Measurements from ENCODE around the gene TMEM273. TPM values are rescaled to one million over a fixed set of nuclear protein-coding genes. Genes with fewer than 3 reads are reported as not detected.

Gene TMEM273
- total and polyA plus RNA-seq, 8 donors: 0.89 to 72.9 (median 5.9) TPM

DNA sequence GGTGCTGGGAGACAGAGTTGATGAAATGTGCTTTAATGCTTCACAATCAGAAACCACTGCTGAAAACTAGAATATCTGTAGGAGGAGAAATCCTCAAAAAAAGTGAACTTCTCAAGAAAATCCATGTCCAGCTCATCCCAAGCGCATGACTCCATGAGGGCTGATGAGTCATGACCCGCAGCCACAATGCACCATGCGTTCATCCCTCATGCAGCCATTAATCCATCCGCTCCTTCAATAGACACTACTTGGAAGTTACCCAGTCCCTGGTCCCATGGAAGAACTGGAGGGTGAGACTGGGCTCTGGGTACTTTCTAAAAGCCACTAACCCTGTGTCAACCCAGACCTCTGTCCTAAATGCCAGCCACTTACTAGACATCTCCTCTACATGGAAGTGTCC lies 24.4 kb downstream of the TMEM273 start:
- Histone ChIP-seq H3K4me1 (no peaks in the 10 kb centered on the region), H3K9me3 (no peaks in the 10 kb centered on the region), H3K4me3 (no peak overlapping the region), H3K27me3 (peaks cover 0 to 4% (median 0%) of the 10 kb centered on the region in 3 donors), H3K27ac (no peak overlapping the region), H3K36me3 (peaks cover 0 to 14% (median 2%) of the 10 kb centered on the region in 4 donors)
- TF ChIP-seq POLR2AphosphoS5 (IDR thresholded peaks at IDR 0.05) (no peak), EP300 (IDR thresholded peaks at IDR 0.05) (no peak), POLR2A (IDR thresholded peaks at IDR 0.05) (no peak)
- TF ChIP-seq, protein P1, sequence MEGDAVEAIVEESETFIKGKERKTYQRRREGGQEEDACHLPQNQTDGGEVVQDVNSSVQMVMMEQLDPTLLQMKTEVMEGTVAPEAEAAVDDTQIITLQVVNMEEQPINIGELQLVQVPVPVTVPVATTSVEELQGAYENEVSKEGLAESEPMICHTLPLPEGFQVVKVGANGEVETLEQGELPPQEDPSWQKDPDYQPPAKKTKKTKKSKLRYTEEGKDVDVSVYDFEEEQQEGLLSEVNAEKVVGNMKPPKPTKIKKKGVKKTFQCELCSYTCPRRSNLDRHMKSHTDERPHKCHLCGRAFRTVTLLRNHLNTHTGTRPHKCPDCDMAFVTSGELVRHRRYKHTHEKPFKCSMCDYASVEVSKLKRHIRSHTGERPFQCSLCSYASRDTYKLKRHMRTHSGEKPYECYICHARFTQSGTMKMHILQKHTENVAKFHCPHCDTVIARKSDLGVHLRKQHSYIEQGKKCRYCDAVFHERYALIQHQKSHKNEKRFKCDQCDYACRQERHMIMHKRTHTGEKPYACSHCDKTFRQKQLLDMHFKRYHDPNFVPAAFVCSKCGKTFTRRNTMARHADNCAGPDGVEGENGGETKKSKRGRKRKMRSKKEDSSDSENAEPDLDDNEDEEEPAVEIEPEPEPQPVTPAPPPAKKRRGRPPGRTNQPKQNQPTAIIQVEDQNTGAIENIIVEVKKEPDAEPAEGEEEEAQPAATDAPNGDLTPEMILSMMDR (IDR thresholded peaks at IDR 0.05): no peak
- 87 to 92% (median 88%) methylated on average over 4 of the region's 4 CpGs for WGBS, 5 donors
- DNase-seq: no peak
- intact Hi-C loops (cut with DNase I; ENCODE audit: low total_unique reads): loop anchor here (10.0 kb wide), 1 partner anchor 179 kb away; no protein-coding TSS in a partner anchor

DNA sequence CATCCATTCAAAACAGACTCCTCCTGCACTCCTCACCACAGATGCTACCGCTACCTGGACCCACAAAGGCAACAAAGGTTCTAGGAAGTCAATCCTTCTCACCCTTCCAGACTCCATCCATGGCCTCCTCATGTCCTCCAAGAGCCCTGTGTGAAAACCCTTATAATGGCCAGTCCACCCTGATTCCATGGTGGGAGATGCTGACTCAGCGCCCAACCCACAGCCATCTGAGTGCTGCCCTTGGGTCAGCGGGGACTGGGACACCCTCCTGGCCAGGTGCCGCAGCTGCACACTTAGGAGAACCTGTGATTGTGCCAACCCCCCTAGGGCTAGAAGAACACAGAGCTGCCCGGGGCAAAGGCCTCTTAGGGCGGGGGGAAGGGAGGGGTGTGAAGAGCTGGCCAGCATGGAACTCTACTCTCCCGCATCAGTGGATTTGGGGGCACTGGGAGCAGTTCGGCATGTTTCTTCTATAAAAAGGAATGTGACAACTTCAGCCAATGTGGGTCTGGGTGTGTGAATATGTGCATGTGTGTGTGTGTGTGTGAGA lies 25.4 kb downstream of the TMEM273 start:
- no peaks in the 10 kb centered on the region for H3K4me1 ChIP-seq
- DNase-seq: no peak
- no peak overlapping the region for H3K27ac ChIP-seq
- TF ChIP-seq EP300 (IDR thresholded peaks at IDR 0.05) (no peak), POLR2A (IDR thresholded peaks at IDR 0.05) (no peak), POLR2AphosphoS5 (IDR thresholded peaks at IDR 0.05) (no peak)
- TF ChIP-seq, protein P1 (IDR thresholded peaks at IDR 0.05): no peak
- WGBS, 5 donors: 74 to 84% (median 80%) methylated on average over 5 to 8 of the region's 8 CpGs
- no peaks in the 10 kb centered on the region for H3K9me3 ChIP-seq
- H3K4me3 ChIP-seq: no peak overlapping the region
- H3K36me3 ChIP-seq: peaks cover 0 to 14% (median 2%) of the 10 kb centered on the region in 4 donors
- intact Hi-C loops (cut with DNase I; ENCODE audit: low total_unique reads): loop anchor here (10.0 kb wide), 1 partner anchor 178 kb away; no protein-coding TSS in a partner anchor
- H3K27me3 ChIP-seq: peaks cover 0 to 4% (median 0%) of the 10 kb centered on the region in 3 donors

DNA sequence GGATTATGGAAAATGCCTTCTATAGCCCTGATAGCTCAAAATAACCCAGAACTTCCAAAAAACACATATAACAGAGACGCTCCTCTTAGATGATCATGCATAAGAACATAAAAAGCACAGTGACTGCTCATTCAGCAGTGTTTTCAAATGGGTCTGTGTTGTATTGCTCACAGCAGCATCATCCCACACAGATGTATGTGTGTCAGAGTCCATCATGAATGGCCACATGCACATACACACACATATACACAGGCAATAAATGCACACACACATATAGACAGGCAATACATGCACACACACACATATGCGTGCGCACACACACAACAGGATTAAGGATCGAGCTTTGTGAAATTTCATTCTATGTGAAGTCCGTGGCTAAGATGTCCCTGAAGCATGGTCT lies 26.1 kb downstream of the TMEM273 start:
- WGBS, 5 donors: 70 to 81% (median 73%) methylated on average over 5 of the region's 5 CpGs
- no peak for DNase-seq
- TF ChIP-seq POLR2A (IDR thresholded peaks at IDR 0.05) (no peak), POLR2AphosphoS5 (IDR thresholded peaks at IDR 0.05) (no peak), EP300 (IDR thresholded peaks at IDR 0.05) (no peak)
- TF ChIP-seq, protein P1 (IDR thresholded peaks at IDR 0.05): no peak
- no peaks in the 10 kb centered on the region for H3K4me1 ChIP-seq
- intact Hi-C loops (cut with DNase I; ENCODE audit: low total_unique reads): loop anchor here (10.0 kb wide), 1 partner anchor 177 kb away; no protein-coding TSS in a partner anchor
- peaks cover 0 to 7% (median 2%) of the 10 kb centered on the region in 4 donors for H3K36me3 ChIP-seq
- no peak overlapping the region for H3K27ac ChIP-seq
- no peaks in the 10 kb centered on the region for H3K9me3 ChIP-seq
- H3K4me3 ChIP-seq: no peak overlapping the region
- H3K27me3 ChIP-seq: peaks cover 0 to 4% (median 0%) of the 10 kb centered on the region in 3 donors

DNA sequence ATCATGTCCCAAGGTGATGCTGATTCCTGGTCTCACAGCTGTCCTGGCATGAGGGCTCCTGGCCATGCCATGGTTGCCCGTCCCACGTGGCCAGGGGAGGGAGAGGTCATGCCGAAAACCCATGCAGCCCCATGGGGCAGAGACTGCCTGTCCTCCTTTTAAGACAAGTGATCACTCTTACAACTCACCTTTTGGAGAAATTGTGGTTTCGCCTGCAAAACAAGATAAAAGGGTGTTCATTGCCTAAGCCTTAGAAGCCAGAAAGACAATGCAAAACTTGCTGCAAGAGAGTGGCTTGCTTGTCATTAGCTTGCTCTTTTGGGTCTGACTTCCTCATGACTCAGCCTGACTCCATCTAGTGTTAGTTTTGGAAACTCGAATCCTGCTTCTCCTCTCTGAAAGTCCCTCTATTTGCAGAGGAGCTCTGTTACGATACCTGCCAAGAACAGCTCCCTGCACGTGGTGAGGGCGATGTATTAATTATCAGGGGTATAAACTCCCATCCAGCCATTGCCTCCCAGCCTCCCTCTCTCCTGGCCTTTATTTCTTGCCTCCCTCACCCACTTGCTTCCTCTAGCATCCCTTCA lies 26.7 kb downstream of the TMEM273 start:
- peaks cover 0 to 4% (median 0%) of the 10 kb centered on the region in 3 donors for H3K27me3 ChIP-seq
- H3K4me3 ChIP-seq: no peak overlapping the region
- no peak overlapping the region for H3K27ac ChIP-seq
- H3K4me1 ChIP-seq: no peaks in the 10 kb centered on the region
- TF ChIP-seq POLR2AphosphoS5 (IDR thresholded peaks at IDR 0.05): no peak
- TF ChIP-seq, protein P1 (IDR thresholded peaks at IDR 0.05): peak in 1 of 7 experiments; percentile 19
- intact Hi-C loops (cut with DNase I; ENCODE audit: low total_unique reads): loop anchor here (10.0 kb wide), 1 partner anchor 177 kb away; no protein-coding TSS in a partner anchor
- no peaks in the 10 kb centered on the region for H3K9me3 ChIP-seq
- H3K36me3 ChIP-seq: peaks cover 0 to 4% (median under 1%) of the 10 kb centered on the region in 4 donors
- DNase-seq: peak in 1 of 2 donors; percentile 62
- WGBS, 5 donors: 39 to 51% (median 44%) methylated on average over 8 of the region's 8 CpGs

Data from stomach (tissue), 9 donors.